GM12801 (cell line): ENCODE data around the gene CBX5.

Experiments used
- CTCF ChIP-seq: IDR thresholded peaks from one replicate; pipeline ENCODE4 v1.5.1; 2011; ENCODE audit warnings: control low read depth; ENCODE audit not compliant: insufficient read length; ENCODE audit errors: extremely low read depth

CBX5 gene

GRCh38 chr12:54199917-54200316 is 80.0 kb downstream of the CBX5 start:
- TF ChIP-seq CTCF: no peak

GRCh38 chr12:54199034-54199433 is 80.9 kb downstream of the CBX5 start:
- TF ChIP-seq CTCF: no peak

- no peak for TF ChIP-seq CTCF
Measured at GRCh38 chr12:54197431-54197909, 82.5 kb downstream of the CBX5 start.

DNA sequence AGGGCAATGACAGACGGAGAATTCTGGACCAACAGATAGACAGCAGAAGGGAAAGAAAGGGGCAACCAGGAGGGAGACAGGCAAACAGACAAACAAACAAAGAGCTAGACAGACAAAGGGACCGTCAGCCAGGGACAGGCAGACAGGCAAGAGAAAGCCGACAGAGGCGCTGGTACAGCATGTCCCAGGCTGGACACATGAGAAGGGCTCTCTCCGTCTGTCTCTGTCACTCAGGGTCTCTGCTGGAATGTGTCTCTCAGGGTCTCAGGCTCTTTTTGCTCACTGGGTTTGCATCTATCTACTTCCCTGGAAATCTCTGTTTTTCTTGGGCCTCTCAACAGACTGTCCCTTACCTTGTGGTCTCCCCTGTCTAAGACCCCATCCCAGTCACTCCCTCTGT is 82.9 kb downstream of the CBX5 start:
- no peak for TF ChIP-seq CTCF

GRCh38 chr12:54196396-54196795 is 83.5 kb downstream of the CBX5 start:
- no peak for TF ChIP-seq CTCF

DNA sequence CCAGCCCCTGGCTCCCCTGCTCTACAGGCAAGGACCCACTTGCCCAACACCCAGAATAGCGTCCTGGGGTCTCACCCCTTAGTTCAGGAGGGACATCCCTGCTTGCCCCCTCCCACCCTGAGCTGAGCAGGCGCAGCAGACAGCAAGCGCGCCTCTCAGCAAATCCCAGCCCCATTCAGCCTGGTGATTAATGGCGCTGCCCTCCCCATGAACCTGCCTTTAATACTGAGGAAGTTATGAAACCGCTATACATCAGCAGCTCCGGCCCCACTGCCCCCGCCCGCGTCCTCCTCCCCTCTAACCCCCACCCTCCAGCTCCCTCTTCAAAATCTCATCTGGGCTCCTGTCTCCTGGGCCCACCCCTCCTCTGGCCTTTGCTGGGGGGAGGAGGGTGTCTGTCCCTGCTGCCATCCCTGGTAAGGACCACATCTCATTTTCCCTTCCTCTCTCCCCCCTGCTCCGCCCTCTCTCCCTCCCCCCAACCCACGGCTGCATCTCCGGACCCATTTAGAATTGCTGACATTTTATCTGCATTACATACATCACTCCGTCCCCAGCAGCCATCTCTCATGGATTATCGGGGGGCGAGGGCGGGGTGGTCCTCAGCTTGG is 84.1 kb downstream of the CBX5 start:
- no peak for TF ChIP-seq CTCF

- TF ChIP-seq CTCF: no peak
Measured at GRCh38 chr12:54195080-54195736, 84.7 kb downstream of the CBX5 start.
